Glutamatergic neuron (in vitro differentiated cells): ENCODE measurements around the gene B3GNT2. TPM values are rescaled to one million over a fixed set of nuclear protein-coding genes. Genes with fewer than 3 reads are reported as not detected.

Experiments used
- DNase-seq: peaks from one replicate; pipeline ENCODE4 v3.0.0; 2022
- H3K27ac Mint-ChIP-seq: one replicate; pipeline ENCODE4 v1.8.0; 2020; ENCODE audit warnings: mild to moderate bottlenecking, mixed read lengths, inconsistent platforms; ENCODE audit not compliant: unreplicated experiment
- H3K27me3 Mint-ChIP-seq: one replicate; pipeline ENCODE4 v1.8.0; 2020; ENCODE audit warnings: mild to moderate bottlenecking, moderate library complexity, mixed read lengths, inconsistent platforms; ENCODE audit not compliant: unreplicated experiment
- H3K36me3 Mint-ChIP-seq: one replicate; pipeline ENCODE4 v1.8.0; 2020; ENCODE audit warnings: mild to moderate bottlenecking, mixed read lengths, inconsistent platforms; ENCODE audit not compliant: unreplicated experiment
- H3K4me1 Mint-ChIP-seq: one replicate; pipeline ENCODE4 v1.8.0; 2020; ENCODE audit warnings: mild to moderate bottlenecking, low read depth, mixed read lengths, inconsistent platforms; ENCODE audit not compliant: unreplicated experiment
- H3K4me3 Mint-ChIP-seq: one replicate; pipeline ENCODE4 v1.8.0; 2020; ENCODE audit warnings: mild to moderate bottlenecking, mixed read lengths, inconsistent platforms; ENCODE audit not compliant: unreplicated experiment
- H3K9me3 Mint-ChIP-seq: one replicate; pipeline ENCODE4 v1.8.0; 2020; ENCODE audit warnings: mild to moderate bottlenecking, moderate library complexity, mixed read lengths, inconsistent platforms; ENCODE audit not compliant: unreplicated experiment
- CTCF ChIP-seq: fragments of 200-600 bp; sonication (generic); IDR thresholded peaks from one replicate; pipeline ENCODE4 v1.5.0; 2021; ENCODE audit not compliant: partially characterized antibody, unreplicated experiment
- total RNA-seq: library from RNA; stranded (reverse); fragmentation: NEBNext Ultra II Directional; extraction: Animal tissue kit (Norgen Biotek cat#: 25700); gene quantifications from one replicate; pipeline ENCODE4 v1.2.1, GENCODE V29; 2021; ENCODE audit not compliant: unreplicated experiment

Gene B3GNT2
- total RNA-seq, 1 donor from 2014 or later = 5.7 TPM

DNA sequence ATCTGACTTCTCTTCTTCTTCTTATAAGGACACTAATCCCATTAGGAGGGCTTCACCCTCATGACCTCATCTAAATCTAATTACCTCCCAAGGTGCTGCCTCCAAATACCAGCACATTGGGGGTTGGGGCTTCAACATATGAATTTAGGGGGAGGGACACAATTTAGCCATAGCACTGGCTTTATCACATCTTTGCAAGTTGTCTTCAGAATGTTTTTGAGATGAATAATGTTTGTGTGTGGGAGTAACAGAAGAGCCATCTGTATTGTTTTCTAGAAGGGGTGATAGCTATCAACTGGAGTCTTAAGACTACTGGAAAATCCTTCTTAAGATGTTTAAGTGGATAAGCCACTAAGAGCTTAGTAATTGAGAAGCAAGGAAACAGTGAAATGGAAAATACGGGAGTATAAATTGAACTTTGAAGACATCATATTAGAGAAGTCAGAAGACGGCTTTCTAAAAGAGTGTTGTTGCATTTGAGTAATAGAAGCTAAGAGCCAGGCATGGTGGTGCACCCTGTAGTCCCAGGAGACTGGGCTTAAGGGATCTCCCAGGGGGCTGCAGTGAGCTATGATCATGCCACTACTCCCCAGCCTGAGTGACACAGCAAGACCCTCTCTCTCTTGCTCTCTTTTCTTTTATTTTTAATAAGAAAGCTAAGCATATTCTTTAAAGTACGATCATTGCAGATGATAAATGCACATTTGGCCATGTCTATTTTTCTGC lies 32.6 kb upstream of the B3GNT2 start:
- DNase-seq = no peak

DNA sequence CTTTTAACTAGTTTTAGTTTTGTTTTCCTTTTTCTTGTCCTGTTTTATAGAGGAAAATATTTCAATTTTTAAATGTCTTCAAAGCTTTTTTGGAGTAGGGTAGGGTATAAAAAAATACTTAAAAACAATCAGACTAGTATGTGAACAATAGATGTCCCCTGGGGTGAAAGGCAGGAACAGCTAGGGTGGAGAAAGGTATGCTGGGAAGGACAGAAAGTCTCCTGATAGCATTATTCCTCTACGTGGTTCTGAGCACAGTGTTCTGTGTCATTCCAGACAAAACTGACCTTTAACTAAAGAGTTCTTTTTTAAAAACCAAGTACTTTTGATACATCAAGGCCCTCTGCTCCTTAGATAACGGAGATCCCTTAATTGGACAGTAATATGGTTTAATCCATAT lies 32.1 kb upstream of the B3GNT2 start:
- DNase-seq = no peak

More for the DNA sequence above, 32.6 kb upstream of the B3GNT2 start:
- Mint-ChIP-seq H3K27ac (no peak overlapping the region), H3K36me3 (peaks cover 7% of the 10 kb centered on the region), H3K4me3 (no peak overlapping the region), H3K9me3 (peaks cover 2% of the 10 kb centered on the region), H3K4me1 (peaks cover 10% of the 10 kb centered on the region), H3K27me3 (peaks cover 2% of the 10 kb centered on the region)
- TF ChIP-seq CTCF = no peak

GRCh38 chr2:62175728-62176127 lies 20.2 kb upstream of the B3GNT2 start:
- peaks cover 1% of the 10 kb centered on the region for H3K4me1 Mint-ChIP-seq
- H3K27ac Mint-ChIP-seq = no peak overlapping the region

More for the DNA sequence above, 32.1 kb upstream of the B3GNT2 start:
- peaks cover 7% of the 10 kb centered on the region for H3K36me3 Mint-ChIP-seq
- no peak for TF ChIP-seq CTCF
- no peak overlapping the region for H3K27ac Mint-ChIP-seq
- peaks cover 2% of the 10 kb centered on the region for H3K9me3 Mint-ChIP-seq
- H3K4me3 Mint-ChIP-seq = no peak overlapping the region
- H3K27me3 Mint-ChIP-seq = peaks cover 2% of the 10 kb centered on the region
- H3K4me1 Mint-ChIP-seq = peaks cover 10% of the 10 kb centered on the region

GRCh38 chr2:62176801-62177200 lies 19.1 kb upstream of the B3GNT2 start:
- H3K27me3 Mint-ChIP-seq = no peaks in the 10 kb centered on the region
- H3K4me3 Mint-ChIP-seq = no peak overlapping the region
- no peak for DNase-seq
- TF ChIP-seq CTCF = no peak
- H3K9me3 Mint-ChIP-seq = no peaks in the 10 kb centered on the region
- no peaks in the 10 kb centered on the region for H3K36me3 Mint-ChIP-seq
- peaks cover 5% of the 10 kb centered on the region for H3K4me1 Mint-ChIP-seq
- no peak overlapping the region for H3K27ac Mint-ChIP-seq

More at GRCh38 chr2:62175728-62176127, 20.2 kb upstream of the B3GNT2 start:
- no peak for DNase-seq
- no peaks in the 10 kb centered on the region for H3K9me3 Mint-ChIP-seq
- no peak for TF ChIP-seq CTCF
- no peaks in the 10 kb centered on the region for H3K36me3 Mint-ChIP-seq
- H3K4me3 Mint-ChIP-seq = no peak overlapping the region
- H3K27me3 Mint-ChIP-seq = no peaks in the 10 kb centered on the region

- Mint-ChIP-seq H3K27ac (no peak overlapping the region), H3K36me3 (no peaks in the 10 kb centered on the region), H3K27me3 (peaks cover 2% of the 10 kb centered on the region), H3K4me3 (no peak overlapping the region), H3K4me1 (peaks cover 10% of the 10 kb centered on the region), H3K9me3 (peaks cover 1% of the 10 kb centered on the region)
- TF ChIP-seq CTCF = no peak
- DNase-seq = no peak
Measured at GRCh38 chr2:62177392-62178049, 18.4 kb upstream of the B3GNT2 start.
